HUES6 (cell line): ENCODE data around the gene TSNAX.
"Not testable (repeated sequence)": the region's sequence is repeated elsewhere in the genome, so short reads cannot be mapped to it uniquely, and the experiment has no call there.

ENCODE experiments used
- H3K27ac ChIP-seq: 2 replicates; pipeline ENCODE4 v1.7.0; 2013; ENCODE audit warnings: low read depth, mild to moderate bottlenecking, low read length, inconsistent platforms
- H3K27me3 ChIP-seq: 2 replicates; pipeline ENCODE4 v1.6.1; 2013; ENCODE audit warnings: low read length; ENCODE audit not compliant: control insufficient read depth, insufficient read depth
- H3K36me3 ChIP-seq: 2 replicates; pipeline ENCODE4 v1.6.1; 2013; ENCODE audit warnings: low read length; ENCODE audit not compliant: control insufficient read depth, insufficient read depth
- H3K4me1 ChIP-seq: 2 replicates; pipeline ENCODE4 v1.6.1; 2013; ENCODE audit warnings: low read length; ENCODE audit not compliant: control insufficient read depth, insufficient read depth
- H3K4me3 ChIP-seq: 2 replicates; pipeline ENCODE4 v1.5.1; 2013; ENCODE audit warnings: low read depth, low read length
- H3K9ac ChIP-seq: one replicate; pipeline ENCODE4 v1.6.1; 2013; ENCODE audit warnings: mild to moderate bottlenecking, low read length
- H3K9me3 ChIP-seq: 2 replicates; pipeline ENCODE4 v1.6.1; 2013; ENCODE audit warnings: low read depth, low read length; ENCODE audit not compliant: control insufficient read depth, insufficient read depth

Gene TSNAX

DNA sequence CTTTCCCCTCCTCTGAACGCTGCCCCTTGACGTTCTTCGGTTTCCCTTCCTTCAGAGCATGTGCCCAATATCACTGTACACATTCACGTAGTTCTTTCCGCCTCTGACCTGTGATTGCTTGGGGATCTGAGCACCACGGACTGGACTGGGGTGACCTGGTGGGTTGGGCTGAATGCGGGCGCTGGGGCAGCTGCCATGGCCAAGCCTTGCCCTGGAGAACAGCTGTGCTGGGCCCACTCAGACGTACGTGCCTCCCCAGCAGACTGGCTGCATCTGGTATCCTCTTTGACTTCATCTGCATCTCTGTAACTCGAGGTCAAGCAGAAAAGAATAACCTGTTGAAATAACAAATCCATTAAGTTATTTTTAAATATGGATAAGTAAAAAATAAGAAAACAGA, 63.0 kb downstream of the TSNAX start:
- Histone ChIP-seq H3K4me3 (no peak overlapping the region), H3K27me3 (no peaks in the 10 kb centered on the region), H3K9ac (no peak overlapping the region), H3K36me3 (no peaks in the 10 kb centered on the region), H3K27ac (no peak overlapping the region), H3K4me1 (peaks cover 4% of the 10 kb centered on the region; the same call in 1 of the 2 replicates), H3K9me3 (no peaks in the 10 kb centered on the region)

- H3K27me3 ChIP-seq: no peaks in the 10 kb centered on the region
- no peaks in the 10 kb centered on the region for H3K36me3 ChIP-seq
- no peak overlapping the region for H3K9ac ChIP-seq
- no peak overlapping the region for H3K4me3 ChIP-seq
- H3K27ac ChIP-seq: no peak overlapping the region
- H3K9me3 ChIP-seq: no peaks in the 10 kb centered on the region
- H3K4me1 ChIP-seq: peaks cover 8% of the 10 kb centered on the region; the same call in 1 of the 2 replicates
These were observed 64.3 kb downstream of the TSNAX start for GRCh38 chr1:231592809-231593208.

- not testable (repeated sequence) for H3K27ac ChIP-seq, H3K4me1 ChIP-seq, H3K27me3 ChIP-seq, H3K9ac ChIP-seq, H3K9me3 ChIP-seq, H3K36me3 ChIP-seq, H3K4me3 ChIP-seq
These were observed 64.8 kb downstream of the TSNAX start for GRCh38 chr1:231593264-231593663.

DNA sequence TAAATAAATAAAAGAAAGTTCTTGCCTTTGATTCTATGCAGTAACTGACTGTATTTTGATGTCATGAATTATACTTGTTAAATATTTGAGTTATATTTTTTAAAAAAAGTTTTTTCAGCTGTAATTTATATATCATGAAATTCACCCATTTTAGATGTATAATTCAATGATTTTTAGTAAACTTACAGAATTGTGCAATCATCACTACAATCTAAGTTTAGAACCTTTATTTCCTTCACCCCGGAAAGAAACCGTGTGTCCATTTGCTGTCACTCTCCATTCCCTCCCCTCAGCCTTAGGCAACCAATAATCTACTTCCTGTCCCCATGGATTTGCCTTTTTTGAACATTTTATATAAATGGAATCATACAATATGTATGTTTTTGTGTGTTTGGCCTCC, 65.7 kb downstream of the TSNAX start:
- Histone ChIP-seq H3K27ac (no peak overlapping the region), H3K4me3 (no peak overlapping the region), H3K36me3 (no peaks in the 10 kb centered on the region), H3K27me3 (no peaks in the 10 kb centered on the region), H3K9me3 (no peaks in the 10 kb centered on the region), H3K9ac (no peak overlapping the region), H3K4me1 (peaks cover 8% of the 10 kb centered on the region; the same call in 1 of the 2 replicates)

GRCh38 chr1:231594749-231595148, 66.3 kb downstream of the TSNAX start:
- Histone ChIP-seq H3K27me3 (no peaks in the 10 kb centered on the region), H3K9ac (no peak overlapping the region), H3K9me3 (no peaks in the 10 kb centered on the region), H3K27ac (no peak overlapping the region), H3K4me3 (no peak overlapping the region), H3K4me1 (peaks cover 8% of the 10 kb centered on the region; the same call in 1 of the 2 replicates), H3K36me3 (no peaks in the 10 kb centered on the region)

GRCh38 chr1:231596337-231596791, 67.9 kb downstream of the TSNAX start:
- no peaks in the 10 kb centered on the region for H3K9me3 ChIP-seq
- no peaks in the 10 kb centered on the region for H3K36me3 ChIP-seq
- H3K4me3 ChIP-seq: no peak overlapping the region
- peaks cover 8% of the 10 kb centered on the region; the same call in 1 of the 2 replicates for H3K4me1 ChIP-seq
- H3K27ac ChIP-seq: no peak overlapping the region
- H3K9ac ChIP-seq: no peak overlapping the region
- no peaks in the 10 kb centered on the region for H3K27me3 ChIP-seq

GRCh38 chr1:231597971-231598370, 69.5 kb downstream of the TSNAX start:
- Histone ChIP-seq H3K36me3 (no peaks in the 10 kb centered on the region), H3K9me3 (no peaks in the 10 kb centered on the region), H3K4me3 (no peak overlapping the region), H3K27ac (no peak overlapping the region), H3K9ac (no peak overlapping the region), H3K4me1 (peaks cover 8% of the 10 kb centered on the region; the same call in 1 of the 2 replicates), H3K27me3 (no peaks in the 10 kb centered on the region)

DNA sequence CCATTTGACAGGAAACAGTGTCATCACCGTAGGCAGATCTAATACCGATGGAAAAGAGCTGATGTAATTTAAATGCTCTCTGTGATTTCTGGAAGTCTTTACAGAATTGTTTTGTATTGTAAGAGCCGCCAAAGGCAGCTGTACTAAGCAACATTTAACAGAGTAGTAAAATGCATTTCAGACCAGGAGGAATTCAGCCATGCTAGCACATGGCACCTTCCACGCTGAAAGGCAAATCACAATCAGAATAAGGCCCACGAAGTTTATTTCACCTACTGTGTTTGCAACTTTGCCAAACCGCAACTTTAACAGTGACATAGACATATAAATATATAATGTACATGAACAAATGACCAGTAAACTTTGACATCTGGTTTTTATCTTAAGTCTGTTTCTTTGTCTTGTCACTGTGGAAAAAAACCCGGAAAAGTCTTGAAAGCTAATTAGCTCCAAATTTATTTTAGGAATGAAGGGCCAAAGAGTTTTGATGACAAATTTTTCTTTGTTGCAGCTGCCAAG, 72.0 kb downstream of the TSNAX start:
- Histone ChIP-seq H3K27me3 (no peaks in the 10 kb centered on the region), H3K9me3 (no peaks in the 10 kb centered on the region), H3K36me3 (no peaks in the 10 kb centered on the region), H3K4me1 (peaks cover 13% of the 10 kb centered on the region; the same call in 1 of the 2 replicates), H3K27ac (no peak overlapping the region), H3K9ac (no peak overlapping the region), H3K4me3 (no peak overlapping the region)

- Histone ChIP-seq H3K36me3 (no peaks in the 10 kb centered on the region), H3K4me3 (no peak overlapping the region), H3K27me3 (no peaks in the 10 kb centered on the region), H3K4me1 (0 out of 2 replicates have a peak, but pooled peaks cover 5% of the 10 kb centered on the region), H3K9ac (no peak overlapping the region), H3K27ac (no peak overlapping the region), H3K9me3 (no peaks in the 10 kb centered on the region)
These were observed 73.6 kb downstream of the TSNAX start for GRCh38 chr1:231601824-231602672.

DNA sequence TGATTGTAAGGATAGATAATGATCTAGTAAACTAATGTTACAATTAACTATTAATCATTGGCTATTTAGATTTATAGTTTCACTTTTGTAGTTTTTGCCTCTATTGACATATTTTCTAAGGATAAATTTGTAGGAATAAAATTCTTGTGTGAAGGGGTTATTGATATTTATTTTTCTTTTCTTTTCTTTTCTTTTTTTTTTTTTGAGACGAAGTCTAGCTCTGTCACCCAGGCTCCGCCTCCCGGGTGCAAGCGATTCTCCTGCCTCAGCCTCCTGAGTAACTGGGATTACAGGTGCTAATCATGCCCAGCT, 74.2 kb downstream of the TSNAX start:
- H3K9ac ChIP-seq: no peak overlapping the region
- no peak overlapping the region for H3K4me3 ChIP-seq
- H3K27ac ChIP-seq: no peak overlapping the region
- 0 out of 2 replicates have a peak, but pooled peaks cover 5% of the 10 kb centered on the region for H3K4me1 ChIP-seq
- no peaks in the 10 kb centered on the region for H3K9me3 ChIP-seq
- H3K36me3 ChIP-seq: no peaks in the 10 kb centered on the region
- H3K27me3 ChIP-seq: no peaks in the 10 kb centered on the region

DNA sequence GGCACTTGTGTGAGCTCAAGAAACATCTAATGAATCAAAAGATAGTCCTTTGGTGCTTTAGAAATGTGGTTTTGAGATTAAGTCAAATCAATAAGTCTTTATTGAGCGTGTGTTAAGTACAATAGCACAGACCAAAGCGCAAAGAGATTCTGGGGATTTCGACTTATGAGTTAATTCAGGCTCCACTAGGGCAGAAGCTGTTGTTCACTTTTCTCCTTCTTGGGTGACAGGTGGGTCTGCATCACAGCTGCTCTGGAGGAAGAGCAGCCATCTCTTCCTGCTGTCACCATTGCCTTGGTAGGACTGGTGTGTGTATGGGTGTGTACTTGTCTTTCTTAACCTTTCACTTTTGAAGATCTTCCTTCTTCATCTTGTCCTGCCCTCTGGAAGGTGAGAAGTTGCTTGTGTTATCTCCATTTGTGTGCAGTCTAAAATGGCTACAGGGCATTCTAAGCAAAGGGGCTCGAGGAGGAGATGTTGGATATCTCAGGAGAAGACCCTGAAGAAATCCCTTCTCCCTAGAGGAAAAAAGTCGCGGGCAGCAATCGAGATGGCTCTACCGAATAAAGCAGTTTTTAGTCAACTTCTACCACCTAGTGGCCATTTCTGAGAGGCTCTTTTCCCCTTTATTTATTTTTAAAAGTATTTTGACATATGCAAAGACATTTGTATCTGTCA, 75.3 kb downstream of the TSNAX start:
- Histone ChIP-seq H3K4me3 (peak overlapping the region; percentile 45), H3K9ac (peak overlapping the region; percentile 7), H3K27ac (no peak overlapping the region), H3K4me1 (0 out of 2 replicates have a peak, but pooled peaks cover 5% of the 10 kb centered on the region), H3K36me3 (no peaks in the 10 kb centered on the region), H3K9me3 (no peaks in the 10 kb centered on the region), H3K27me3 (no peaks in the 10 kb centered on the region)
